Stimulated activated naive CD8-positive, alpha-beta T cell treated with anti-CD3 and anti-CD28 coated beads, Interleukin-15, amount 100 ng/mL, for 72 hours (primary cell): ENCODE data around the gene C1orf52.

Experiments used
- ATAC-seq: fragments of 150-1000 bp; cut with Tn5 transposase; 2 replicates; pipeline ENCODE4 v1.10.0; 2021; ENCODE audit warnings: mild to moderate bottlenecking, moderate library complexity
- DNase-seq, 2 donors: peaks; one replicate each; pipeline ENCODE4 v3.0.0; 2021 to 2022
- H3K27ac Mint-ChIP-seq, 2 donors: one replicate each; pipeline ENCODE4 v1.8.0; 2022; ENCODE audit warnings: mild to moderate bottlenecking in 2 of 2, mixed read lengths in 2 of 2, moderate library complexity in 2 of 2
- H3K27me3 Mint-ChIP-seq: one replicate; pipeline ENCODE4 v1.8.0; 2022; ENCODE audit warnings: mixed read lengths
- H3K4me1 Mint-ChIP-seq: one replicate; pipeline ENCODE4 v1.8.0; 2022; ENCODE audit warnings: mild to moderate bottlenecking, mixed read lengths
- H3K4me3 Mint-ChIP-seq, 2 donors: one replicate each; pipeline ENCODE4 v1.8.0; 2022; ENCODE audit warnings: mild to moderate bottlenecking in 2 of 2, mixed read lengths in 2 of 2, moderate library complexity in 1 of 2
- H3K9me3 Mint-ChIP-seq, 2 donors: one replicate each; pipeline ENCODE4 v1.8.0; 2022; ENCODE audit warnings: mixed read lengths in 2 of 2

Gene C1orf52

DNA sequence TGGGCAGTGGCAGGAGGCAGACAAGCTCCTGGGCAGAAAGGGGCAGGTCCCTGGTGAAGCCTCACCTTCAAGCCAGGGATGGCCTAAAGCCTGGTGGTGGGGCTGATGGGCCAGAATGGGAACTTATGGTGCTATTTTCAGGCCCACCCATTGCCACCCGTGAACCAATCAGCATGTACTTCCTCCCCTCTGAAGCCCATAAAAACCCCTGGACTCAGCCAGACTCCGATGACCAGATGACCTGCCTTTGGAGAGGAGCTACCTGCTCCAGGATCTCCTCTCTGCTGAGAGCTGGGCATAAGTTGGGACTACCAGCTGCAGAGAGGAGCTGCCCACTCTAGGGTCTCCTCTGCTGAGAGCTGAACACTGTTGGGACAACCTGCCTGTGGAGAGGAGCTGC, 24.7 kb upstream of the C1orf52 start:
- DNase-seq (no peak), ATAC-seq (peak; percentile 18)
- Mint-ChIP-seq H3K27me3 (peaks cover 11% of the 10 kb centered on the region), H3K4me3 (no peak overlapping the region), H3K27ac (no peak overlapping the region), H3K9me3 (no peaks in the 10 kb centered on the region), H3K4me1 (peaks cover 7% of the 10 kb centered on the region)

DNA sequence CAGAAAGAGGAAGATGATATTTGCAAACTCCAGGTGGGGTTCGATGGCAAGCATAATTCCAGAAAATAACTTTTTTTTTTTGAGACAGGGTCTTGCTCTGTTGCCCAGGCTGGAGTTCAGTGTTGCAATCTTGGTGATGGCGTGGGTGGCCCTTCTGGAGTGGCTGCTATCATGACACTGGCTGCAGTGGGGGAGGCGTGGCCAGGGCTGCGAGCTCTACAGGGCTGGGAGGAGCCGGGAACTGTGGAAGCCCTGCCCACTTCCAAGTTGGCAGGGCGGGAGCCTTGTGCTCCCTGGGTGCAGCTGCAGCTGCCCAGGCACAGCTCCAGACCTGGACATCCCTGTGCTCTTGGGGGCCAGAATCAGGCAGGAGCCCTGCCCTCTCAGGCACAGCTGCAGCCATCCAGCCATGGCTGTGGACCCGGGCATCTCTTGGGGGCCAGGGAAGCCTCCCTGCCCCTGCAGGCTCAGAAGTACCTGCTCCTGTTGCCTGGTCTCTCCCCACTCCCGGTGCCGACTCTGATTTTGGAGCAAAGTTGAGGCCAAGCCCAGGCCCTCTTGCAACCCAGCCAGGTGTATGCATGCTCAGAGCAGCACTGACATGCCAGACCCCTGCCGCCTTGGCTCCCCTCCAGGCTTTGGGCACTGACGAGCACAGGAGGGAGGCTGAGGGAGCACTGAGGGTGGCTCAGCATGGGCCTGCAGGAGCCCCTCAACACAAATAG, 24.2 kb upstream of the C1orf52 start:
- Mint-ChIP-seq H3K4me1 (peaks cover 12% of the 10 kb centered on the region), H3K27ac (no peak overlapping the region), H3K9me3 (no peaks in the 10 kb centered on the region), H3K4me3 (no peak overlapping the region), H3K27me3 (peaks cover 11% of the 10 kb centered on the region)
- no peak for DNase-seq
- ATAC-seq, result no peak

DNA sequence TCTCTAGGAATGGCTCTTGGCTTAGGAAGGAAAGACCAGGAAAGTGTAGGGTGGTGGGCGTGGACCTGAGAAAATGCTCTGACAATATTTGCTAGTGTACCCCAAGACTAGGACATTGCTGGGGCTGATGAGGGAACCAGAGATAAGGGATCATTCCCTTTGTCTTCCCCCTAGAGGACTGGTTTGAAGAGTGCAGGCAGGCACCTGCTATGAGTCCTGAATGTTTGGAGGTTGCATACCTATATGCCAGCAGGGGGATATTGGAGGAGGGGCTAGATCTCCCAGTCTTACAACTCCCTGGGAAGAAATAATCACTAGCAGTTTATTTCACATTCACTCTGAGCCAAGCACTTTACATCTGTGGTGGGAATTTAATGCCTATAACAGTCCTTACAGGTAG, 23.0 kb upstream of the C1orf52 start:
- H3K4me3 Mint-ChIP-seq, result no peak overlapping the region
- no peak for DNase-seq
- ATAC-seq, result no peak
- H3K27ac Mint-ChIP-seq, result no peak overlapping the region
- no peaks in the 10 kb centered on the region for H3K9me3 Mint-ChIP-seq
- peaks cover 14% of the 10 kb centered on the region for H3K4me1 Mint-ChIP-seq
- H3K27me3 Mint-ChIP-seq, result peaks cover 11% of the 10 kb centered on the region

- H3K9me3 Mint-ChIP-seq, result no peaks in the 10 kb centered on the region
- DNase-seq (no peak), ATAC-seq (no peak)
- H3K4me3 Mint-ChIP-seq, result no peak overlapping the region
- peaks cover 11% of the 10 kb centered on the region for H3K27me3 Mint-ChIP-seq
- H3K27ac Mint-ChIP-seq, result no peak overlapping the region
- peaks cover 14% of the 10 kb centered on the region for H3K4me1 Mint-ChIP-seq
Observed at GRCh38 chr1:85280636-85281035, 21.2 kb upstream of the C1orf52 start.

- peaks cover 11% of the 10 kb centered on the region for H3K27me3 Mint-ChIP-seq
- ATAC-seq (no peak), DNase-seq (no peak)
- peaks cover 21% of the 10 kb centered on the region for H3K4me1 Mint-ChIP-seq
- no peak overlapping the region for H3K4me3 Mint-ChIP-seq
- no peak overlapping the region for H3K27ac Mint-ChIP-seq
- no peaks in the 10 kb centered on the region for H3K9me3 Mint-ChIP-seq
Observed at GRCh38 chr1:85279458-85280080, 20.1 kb upstream of the C1orf52 start.

DNA sequence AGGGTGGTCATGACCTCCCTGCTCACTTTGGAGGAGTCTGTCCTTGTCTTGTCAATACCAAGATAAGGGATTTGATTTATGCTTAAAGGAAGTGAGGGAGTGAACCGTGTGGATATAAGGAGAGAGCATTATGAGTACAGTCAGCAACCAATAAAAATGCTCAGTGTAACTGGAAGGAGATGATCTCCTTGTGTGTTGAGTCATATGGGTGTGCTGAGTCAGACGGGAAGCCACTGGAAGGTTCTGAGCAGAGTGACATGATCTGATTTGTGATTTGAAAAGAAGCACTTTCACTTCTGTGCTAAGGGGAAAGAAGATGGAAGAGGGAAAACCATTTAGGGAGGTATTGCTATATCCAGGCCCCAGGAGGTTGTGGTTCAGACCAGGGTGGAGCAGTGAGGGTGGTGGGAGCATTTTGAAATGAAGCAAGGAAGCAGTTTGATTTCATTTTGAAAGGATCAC, 19.4 kb upstream of the C1orf52 start:
- H3K4me1 Mint-ChIP-seq, result peaks cover 28% of the 10 kb centered on the region
- no peak overlapping the region for H3K27ac Mint-ChIP-seq
- H3K9me3 Mint-ChIP-seq, result no peaks in the 10 kb centered on the region
- no peak overlapping the region for H3K4me3 Mint-ChIP-seq
- DNase-seq (peak in 1 of 2 donors; percentile 51), ATAC-seq (peak; percentile 32)
- H3K27me3 Mint-ChIP-seq, result peaks cover 11% of the 10 kb centered on the region

- Mint-ChIP-seq H3K27me3 (peaks cover 11% of the 10 kb centered on the region), H3K4me1 (peaks cover 38% of the 10 kb centered on the region), H3K4me3 (no peak overlapping the region), H3K27ac (no peak overlapping the region), H3K9me3 (no peaks in the 10 kb centered on the region)
- ATAC-seq (no peak), DNase-seq (no peak)
Observed at GRCh38 chr1:85277802-85278201, 18.3 kb upstream of the C1orf52 start.

- Mint-ChIP-seq H3K4me1 (peaks cover 42% of the 10 kb centered on the region), H3K27me3 (peaks cover 8% of the 10 kb centered on the region), H3K9me3 (no peaks in the 10 kb centered on the region), H3K4me3 (peak overlapping the region; percentile 82 to 91), H3K27ac (peak overlapping the region; percentile 97)
- DNase-seq (no peak), ATAC-seq (no peak)
Observed at GRCh38 chr1:85276978-85277639, 17.6 kb upstream of the C1orf52 start.

GRCh38 chr1:85276215-85276977, 16.9 kb upstream of the C1orf52 start, which contains the start of gene BCL10:
Gene BCL10 (minus strand): TSS chr1:85276632. CDS start chr1:85276352, 280 bp downstream.
- Mint-ChIP-seq H3K4me1 (peaks cover 46% of the 10 kb centered on the region), H3K27ac (peak within 1 kb of the TSS; percentile 97), H3K4me3 (peak within 1 kb of the TSS; percentile 82 to 91), H3K9me3 (no peaks in the 10 kb centered on the region), H3K27me3 (peaks cover under 1% of the 10 kb centered on the region)
- DNase-seq (peak; percentile 96 to 98), ATAC-seq (peak; percentile 98)

DNA sequence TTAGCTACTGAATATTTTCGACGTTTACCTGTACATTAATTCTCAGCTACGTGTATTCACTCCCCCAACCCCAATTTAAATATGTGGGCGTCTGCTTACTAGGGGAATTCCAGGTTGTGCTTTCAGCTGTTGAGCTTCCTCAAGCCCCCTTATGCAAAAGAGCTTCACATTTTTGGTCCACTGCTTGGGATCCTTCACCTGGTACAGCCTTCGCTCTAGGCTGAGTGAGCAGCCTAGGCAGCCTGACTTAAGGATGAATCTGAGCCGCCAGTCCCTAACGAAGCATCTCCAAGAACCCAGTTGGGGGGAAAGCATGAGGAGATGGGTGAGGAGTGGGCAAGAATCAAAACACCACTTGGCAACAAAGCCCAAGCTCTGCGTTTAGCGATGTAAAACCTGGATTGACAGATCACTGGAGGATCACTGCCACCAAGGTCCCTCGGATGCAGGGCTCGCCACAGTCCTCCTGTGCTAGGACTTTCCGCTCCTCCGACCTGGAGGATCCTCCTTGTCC, 16.3 kb upstream of the C1orf52 start:
- DNase-seq, result peak in 1 of 2 donors; percentile 15
- no peaks in the 10 kb centered on the region for H3K9me3 Mint-ChIP-seq
- H3K27me3 Mint-ChIP-seq, result no peaks in the 10 kb centered on the region
- H3K4me3 Mint-ChIP-seq, result peak overlapping the region; percentile 82 to 91
- peak overlapping the region; percentile 69 to 97 for H3K27ac Mint-ChIP-seq
- peaks cover 53% of the 10 kb centered on the region for H3K4me1 Mint-ChIP-seq
- no peak for ATAC-seq

GRCh38 chr1:85274969-85275453, 15.5 kb upstream of the C1orf52 start:
- peak overlapping the region; percentile 85 to 97 for H3K27ac Mint-ChIP-seq

DNA sequence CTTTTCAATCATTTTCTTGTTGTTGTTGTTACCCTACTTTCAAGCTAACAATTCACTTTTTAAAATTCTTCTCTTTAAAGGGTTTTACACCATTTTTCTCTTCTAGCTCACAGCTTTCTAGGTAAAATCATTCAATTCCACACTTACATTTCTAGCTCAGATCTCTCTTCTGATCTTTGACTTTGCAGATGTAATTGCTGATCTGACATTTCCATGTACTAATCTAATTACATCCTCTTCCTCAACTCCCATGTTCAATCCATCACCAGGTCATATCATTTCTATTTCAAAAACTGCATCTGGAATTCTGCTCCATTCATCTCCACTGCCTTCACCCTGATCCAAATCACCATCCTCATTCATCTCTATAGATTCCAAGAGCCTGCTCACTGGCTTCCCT, 13.9 kb upstream of the C1orf52 start:
- Mint-ChIP-seq H3K4me3 (no peak overlapping the region), H3K27ac (no peak overlapping the region), H3K4me1 (peaks cover 46% of the 10 kb centered on the region), H3K9me3 (no peaks in the 10 kb centered on the region), H3K27me3 (no peaks in the 10 kb centered on the region)
- DNase-seq (no peak), ATAC-seq (no peak)

More at GRCh38 chr1:85274969-85275453, 15.5 kb upstream of the C1orf52 start:
- no peaks in the 10 kb centered on the region for H3K9me3 Mint-ChIP-seq
- H3K4me1 Mint-ChIP-seq, result peaks cover 55% of the 10 kb centered on the region
- ATAC-seq, result no peak
- no peak for DNase-seq
- no peaks in the 10 kb centered on the region for H3K27me3 Mint-ChIP-seq
- peak overlapping the region; percentile 82 to 91 for H3K4me3 Mint-ChIP-seq

DNA sequence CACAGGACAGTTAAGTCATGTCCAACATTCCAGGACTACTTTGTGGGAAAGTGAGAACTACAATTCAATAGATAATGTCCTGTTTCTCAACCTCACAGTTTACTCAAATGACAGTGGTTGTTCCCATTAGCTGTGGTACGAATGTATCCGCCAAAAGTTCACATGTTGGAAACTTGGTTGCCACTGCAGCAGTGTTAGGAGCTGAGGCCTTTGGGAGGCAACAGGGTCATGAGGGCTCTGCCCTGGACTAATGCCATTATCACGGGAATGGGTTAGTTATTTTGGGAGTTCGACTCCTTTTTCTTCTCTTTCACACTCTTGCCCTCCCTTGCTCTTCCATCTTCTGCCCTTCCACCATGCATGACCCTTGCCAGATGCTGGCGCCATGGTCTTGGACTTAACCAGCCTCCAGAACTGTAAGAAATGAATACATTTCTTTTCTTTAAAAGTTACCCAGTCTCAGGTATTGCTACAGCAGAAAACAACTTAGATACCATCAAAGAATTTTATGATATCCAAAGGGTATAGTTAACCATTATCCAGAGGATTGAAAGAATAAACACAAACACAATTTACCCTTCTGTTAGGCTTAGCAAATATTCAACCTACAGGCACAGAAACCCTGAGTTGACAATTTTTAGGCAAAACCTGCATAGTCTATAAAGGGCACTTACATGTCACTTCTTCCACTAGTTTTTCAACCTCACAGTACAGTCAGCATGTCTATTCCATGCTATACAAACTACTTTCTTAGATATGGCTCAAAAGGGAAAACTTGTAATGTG, 9.5 kb upstream of the C1orf52 start:
- ATAC-seq (no peak), DNase-seq (no peak)
- Mint-ChIP-seq H3K27ac (peak overlapping the region in 1 of 2 donors; percentile 45), H3K9me3 (no peaks in the 10 kb centered on the region), H3K4me3 (no peak overlapping the region), H3K27me3 (no peaks in the 10 kb centered on the region), H3K4me1 (peaks cover 33% of the 10 kb centered on the region)

DNA sequence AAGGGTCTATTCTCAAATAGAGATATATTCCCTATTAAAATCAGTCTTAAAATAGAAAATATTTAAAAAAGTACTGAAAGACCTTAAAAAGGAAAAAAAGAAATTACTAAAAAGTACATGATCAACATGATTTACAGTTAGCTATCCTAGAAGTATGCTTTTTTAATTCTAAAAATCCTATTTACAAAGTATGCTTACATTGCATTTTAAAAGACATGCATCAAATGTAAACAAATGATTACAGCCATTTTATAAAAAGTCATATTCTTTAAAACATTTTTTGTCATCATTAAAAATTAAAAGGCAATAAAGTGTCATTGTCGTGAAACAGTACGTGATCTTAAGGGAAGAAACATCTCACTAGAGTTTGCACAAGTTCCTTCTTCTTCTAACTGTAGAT, 7.9 kb upstream of the C1orf52 start:
- no peak for DNase-seq
- H3K27ac Mint-ChIP-seq, result no peak overlapping the region
- no peak for ATAC-seq
- H3K4me1 Mint-ChIP-seq, result peaks cover 18% of the 10 kb centered on the region
- H3K4me3 Mint-ChIP-seq, result no peak overlapping the region
- no peaks in the 10 kb centered on the region for H3K27me3 Mint-ChIP-seq
- no peaks in the 10 kb centered on the region for H3K9me3 Mint-ChIP-seq
